ENCODE data around the gene SELENOV. TPM values are rescaled to one million over a fixed set of nuclear protein-coding genes. Genes with fewer than 3 reads are reported as not detected.

SELENOV gene, protein sequence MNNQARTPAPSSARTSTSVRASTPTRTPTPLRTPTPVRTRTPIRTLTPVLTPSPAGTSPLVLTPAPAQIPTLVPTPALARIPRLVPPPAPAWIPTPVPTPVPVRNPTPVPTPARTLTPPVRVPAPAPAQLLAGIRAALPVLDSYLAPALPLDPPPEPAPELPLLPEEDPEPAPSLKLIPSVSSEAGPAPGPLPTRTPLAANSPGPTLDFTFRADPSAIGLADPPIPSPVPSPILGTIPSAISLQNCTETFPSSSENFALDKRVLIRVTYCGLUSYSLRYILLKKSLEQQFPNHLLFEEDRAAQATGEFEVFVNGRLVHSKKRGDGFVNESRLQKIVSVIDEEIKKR
- total RNA-seq (0.13 TPM), polyA plus RNA-seq (ENCODE audit: insufficient read depth in 1 of 8, insufficient read length in 8 of 8, low replicate concordance in 1 of 8) (under 1 TPM in 5 of 8 donors, not detected in 3; 0.08 to 0.48 (median 0.40) TPM)
- long read RNA-seq, donor 1 = 0 reads
- long read RNA-seq, donor 2 = 0 reads
- long read RNA-seq, donor 3 = 0 reads
- long read RNA-seq, donor 4 = 0 reads
- long read RNA-seq, donor 5 = 0 reads
- long read RNA-seq, donor 6 = 0 reads
- long read RNA-seq, donor 7 = 0 reads
- long read RNA-seq, donor 8 = 0 reads
- long read RNA-seq, donor 9 = 0 reads
- long read RNA-seq, donor 10 = 0 reads
- long read RNA-seq, donor 11 = 0 reads

DNA sequence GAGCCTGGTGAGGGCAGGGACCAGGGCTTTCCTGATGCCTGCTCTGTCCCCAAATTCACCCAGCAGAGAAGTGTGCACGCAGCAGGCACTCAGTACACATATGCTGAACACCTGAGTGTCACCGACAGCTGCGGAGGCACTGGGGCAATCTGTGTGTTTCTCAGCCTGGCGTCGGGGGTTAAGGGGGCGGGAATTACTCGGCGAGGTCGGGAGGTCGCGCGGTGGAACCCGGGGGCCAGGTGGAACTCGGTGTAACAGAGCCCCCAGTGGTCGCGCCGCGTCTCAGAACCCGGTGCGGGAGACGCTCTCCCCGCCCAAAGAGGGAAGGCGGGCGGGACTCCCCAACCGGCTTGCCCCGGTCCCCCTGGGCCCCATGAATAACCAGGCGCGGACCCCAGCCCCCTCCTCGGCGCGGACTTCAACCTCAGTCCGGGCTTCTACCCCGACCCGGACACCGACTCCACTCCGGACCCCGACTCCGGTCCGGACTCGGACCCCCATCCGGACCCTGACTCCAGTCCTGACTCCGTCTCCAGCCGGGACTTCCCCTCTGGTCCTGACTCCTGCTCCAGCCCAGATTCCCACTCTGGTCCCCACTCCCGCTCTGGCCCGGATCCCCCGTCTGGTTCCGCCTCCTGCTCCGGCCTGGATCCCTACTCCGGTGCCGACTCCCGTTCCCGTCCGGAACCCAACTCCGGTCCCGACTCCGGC lies at the start of gene SELENOV:
Gene SELENOV (plus strand): TSS at position 300 of the 711 bp plus-strand sequence. CDS start 74 bp downstream, at position 374.
- under 1% methylated on average over 56 of the region's 56 CpGs for WGBS (ENCODE audit: insufficient coverage)
- H3K4me3 ChIP-seq (ENCODE audit: low read length) = peak within 1 kb of the TSS; percentile 41
- DNase-seq = peak; percentile 43

DNA sequence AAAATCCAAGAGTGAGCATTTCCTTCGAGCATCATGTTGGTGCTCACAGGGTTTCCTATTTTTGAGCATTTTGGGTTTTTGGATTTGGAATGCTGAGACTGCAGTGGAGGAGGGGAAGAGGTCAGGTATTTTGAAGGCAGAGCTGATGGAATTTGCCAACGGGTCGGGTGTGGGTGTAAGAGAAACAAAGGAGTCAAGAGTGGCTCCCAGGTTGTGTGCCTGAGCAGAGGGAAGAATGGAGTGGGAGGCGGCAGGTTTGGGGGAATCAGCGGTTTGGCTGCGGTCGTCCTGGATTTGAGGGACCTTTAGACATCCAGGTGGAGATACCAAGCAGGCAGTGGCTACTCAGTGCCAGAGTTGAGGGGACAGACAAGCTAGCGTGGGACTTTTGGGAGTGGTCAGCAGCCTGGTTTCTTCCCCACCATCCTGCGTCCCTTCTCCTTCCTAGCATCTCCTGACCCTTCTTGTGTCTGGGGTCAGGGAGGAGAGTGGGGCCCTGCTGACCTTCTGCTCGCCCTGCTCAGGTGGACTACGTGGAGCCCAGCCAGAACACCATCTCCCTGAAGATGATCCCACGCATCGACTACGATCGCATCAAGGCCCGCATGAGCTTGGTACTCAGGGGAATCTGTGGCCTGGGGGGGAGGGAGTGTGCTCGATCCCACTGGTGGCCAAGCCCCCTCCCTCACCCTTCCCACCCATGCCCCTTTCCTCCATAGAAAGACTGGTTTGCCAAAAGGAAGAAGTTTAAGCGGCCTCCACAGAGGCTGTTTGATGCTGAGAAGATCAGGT lies 48.8 kb upstream of the SELENOV start:
- no peaks in the 10 kb centered on the region for H3K9me3 ChIP-seq (replicated peaks; ENCODE audit: control insufficient read depth, low read depth, low read length)
- WGBS (ENCODE audit: insufficient coverage) = 89% methylated on average over 8 of the region's 18 CpGs
- H3K36me3 ChIP-seq (ENCODE audit: control insufficient read depth, insufficient read depth, low read length) = peaks cover 72% of the 10 kb centered on the region
- H3K4me3 ChIP-seq (ENCODE audit: low read length) = no peak overlapping the region
- no peak overlapping the region for H3K27ac ChIP-seq (ENCODE audit: low read length)
- no peak for DNase-seq
- H3K27me3 ChIP-seq (ENCODE audit: control insufficient read depth, insufficient read depth, low read length) = no peaks in the 10 kb centered on the region
- H3K4me1 ChIP-seq (ENCODE audit: control insufficient read depth, insufficient read depth, low read length) = no peaks in the 10 kb centered on the region

More for the DNA sequence above, at the start of gene SELENOV:
- Histone ChIP-seq H3K9me3 (replicated peaks; ENCODE audit: control insufficient read depth, low read depth, low read length) (no peaks in the 10 kb centered on the region), H3K27ac (ENCODE audit: low read length) (no peak within 1 kb of the TSS), H3K27me3 (ENCODE audit: control insufficient read depth, insufficient read depth, low read length) (peaks cover 72% of the 10 kb centered on the region), H3K36me3 (ENCODE audit: control insufficient read depth, insufficient read depth, low read length) (no peaks in the 10 kb centered on the region), H3K4me1 (ENCODE audit: control insufficient read depth, insufficient read depth, low read length) (peaks cover 13% of the 10 kb centered on the region)

DNA sequence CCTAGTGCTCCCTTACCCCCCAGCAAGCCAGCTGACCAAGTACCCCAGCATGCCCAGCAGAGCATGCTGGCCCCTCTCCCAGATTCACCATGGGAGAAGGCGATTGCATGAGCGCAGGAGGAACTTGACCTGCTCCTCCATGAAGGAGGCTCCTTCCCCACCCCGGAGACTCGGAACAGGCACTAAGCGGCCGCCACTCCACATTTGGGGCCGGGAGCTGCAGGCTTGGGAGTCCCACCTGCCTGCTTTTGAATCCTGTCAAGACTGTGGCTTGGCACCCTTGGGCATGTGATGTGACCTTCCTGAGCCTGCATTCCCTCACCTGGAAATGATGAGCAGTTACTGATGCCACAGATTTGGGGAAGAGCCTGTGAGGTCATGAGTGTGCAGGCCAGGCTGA lies 47.0 kb upstream of the SELENOV start:
- Histone ChIP-seq H3K27ac (ENCODE audit: low read length) (no peak overlapping the region), H3K9me3 (replicated peaks; ENCODE audit: control insufficient read depth, low read depth, low read length) (no peaks in the 10 kb centered on the region), H3K27me3 (ENCODE audit: control insufficient read depth, insufficient read depth, low read length) (no peaks in the 10 kb centered on the region), H3K4me1 (ENCODE audit: control insufficient read depth, insufficient read depth, low read length) (no peaks in the 10 kb centered on the region), H3K36me3 (ENCODE audit: control insufficient read depth, insufficient read depth, low read length) (peaks cover 86% of the 10 kb centered on the region), H3K4me3 (ENCODE audit: low read length) (no peak overlapping the region)
- no peak for DNase-seq
- no CpG with 5 or more reads among the region's 7 CpGs for WGBS (ENCODE audit: insufficient coverage)

DNA sequence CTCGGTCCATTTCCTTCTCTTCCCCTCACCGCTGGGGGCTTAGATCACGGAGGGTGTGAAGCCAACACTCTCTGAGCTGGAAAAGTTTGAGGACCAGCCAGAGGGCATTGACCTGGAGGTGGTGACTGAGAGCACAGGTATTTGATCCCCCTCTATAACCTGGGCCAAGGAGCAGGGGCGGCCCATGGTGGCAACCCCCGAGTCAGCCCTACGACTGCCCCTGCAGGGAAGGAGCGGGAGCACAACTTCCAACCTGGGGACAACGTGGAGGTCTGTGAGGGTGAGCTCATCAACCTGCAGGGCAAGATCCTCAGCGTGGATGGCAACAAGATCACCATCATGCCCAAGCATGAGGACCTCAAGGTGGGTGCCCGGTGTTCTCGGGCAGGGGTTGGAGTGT lies 45.9 kb upstream of the SELENOV start:
- Histone ChIP-seq H3K9me3 (replicated peaks; ENCODE audit: control insufficient read depth, low read depth, low read length) (no peaks in the 10 kb centered on the region), H3K4me3 (ENCODE audit: low read length) (no peak overlapping the region), H3K4me1 (ENCODE audit: control insufficient read depth, insufficient read depth, low read length) (no peaks in the 10 kb centered on the region), H3K27ac (ENCODE audit: low read length) (no peak overlapping the region), H3K36me3 (ENCODE audit: control insufficient read depth, insufficient read depth, low read length) (peaks cover 93% of the 10 kb centered on the region), H3K27me3 (ENCODE audit: control insufficient read depth, insufficient read depth, low read length) (no peaks in the 10 kb centered on the region)
- 92% methylated on average over 8 of the region's 11 CpGs for WGBS (ENCODE audit: insufficient coverage)
- DNase-seq = no peak

DNA sequence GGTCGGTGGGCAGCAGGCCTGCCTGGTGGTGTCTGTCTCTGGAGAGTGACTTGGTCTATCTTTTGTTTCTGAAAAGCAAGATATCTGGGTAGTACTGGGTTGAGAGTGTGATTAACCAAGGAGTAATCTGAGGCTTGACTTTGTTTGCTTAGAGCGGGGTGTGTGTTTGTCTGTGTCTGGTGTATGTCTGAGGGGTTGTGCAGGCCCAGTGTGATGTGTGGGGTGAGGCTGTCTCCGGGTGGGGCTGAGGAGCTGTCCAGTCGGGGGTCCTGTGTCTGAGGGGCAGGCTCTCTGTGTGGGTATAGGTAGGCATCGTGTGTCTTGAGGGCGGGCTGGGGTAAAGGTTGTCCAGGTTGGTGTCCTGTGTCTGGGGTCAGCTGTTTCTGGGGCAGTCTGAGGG lies 45.4 kb upstream of the SELENOV start:
- Histone ChIP-seq H3K4me1 (ENCODE audit: control insufficient read depth, insufficient read depth, low read length) (no peaks in the 10 kb centered on the region), H3K36me3 (ENCODE audit: control insufficient read depth, insufficient read depth, low read length) (peaks cover 94% of the 10 kb centered on the region), H3K27me3 (ENCODE audit: control insufficient read depth, insufficient read depth, low read length) (no peaks in the 10 kb centered on the region), H3K27ac (ENCODE audit: low read length) (no peak overlapping the region), H3K4me3 (ENCODE audit: low read length) (no peak overlapping the region), H3K9me3 (replicated peaks; ENCODE audit: control insufficient read depth, low read depth, low read length) (no peaks in the 10 kb centered on the region)
- no peak for DNase-seq
- WGBS (ENCODE audit: insufficient coverage) = 93% methylated on average over 6 of the region's 6 CpGs

DNA sequence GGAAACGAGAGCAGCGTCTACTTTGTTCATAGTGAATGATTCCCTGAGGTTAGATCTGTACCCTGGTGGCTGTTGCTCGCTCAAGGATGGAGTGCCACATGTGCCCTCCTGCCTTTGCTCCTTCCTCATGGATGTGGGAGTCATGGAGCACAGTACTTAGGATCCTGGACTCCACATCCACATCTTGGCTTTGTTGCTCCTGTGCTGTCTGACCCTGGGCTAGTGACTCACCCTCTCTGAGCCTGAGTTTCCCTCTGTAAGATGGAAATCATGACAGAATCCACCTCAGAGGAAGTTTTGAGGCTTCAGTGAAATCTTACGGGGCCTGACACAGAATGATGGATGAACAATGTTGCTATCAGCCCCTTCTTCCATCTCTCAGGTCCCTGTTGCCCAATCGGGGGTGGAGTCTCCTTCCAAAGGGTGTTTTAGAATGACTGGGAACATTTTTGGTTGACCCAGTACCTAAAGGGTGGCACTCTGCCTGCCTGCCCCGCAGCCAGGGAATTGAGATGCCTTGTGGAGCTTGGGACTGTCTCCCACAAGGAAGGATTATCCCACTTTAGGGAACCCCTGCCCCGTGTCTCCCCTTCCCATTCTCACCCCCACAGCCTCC lies 44.1 kb upstream of the SELENOV start:
- DNase-seq = no peak
- Histone ChIP-seq H3K4me3 (ENCODE audit: low read length) (no peak overlapping the region), H3K4me1 (ENCODE audit: control insufficient read depth, insufficient read depth, low read length) (no peaks in the 10 kb centered on the region), H3K9me3 (replicated peaks; ENCODE audit: control insufficient read depth, low read depth, low read length) (no peaks in the 10 kb centered on the region), H3K27me3 (ENCODE audit: control insufficient read depth, insufficient read depth, low read length) (no peaks in the 10 kb centered on the region), H3K36me3 (ENCODE audit: control insufficient read depth, insufficient read depth, low read length) (peaks cover 91% of the 10 kb centered on the region), H3K27ac (ENCODE audit: low read length) (no peak overlapping the region)
- WGBS (ENCODE audit: insufficient coverage) = 88% methylated on average over 1 of the region's 7 CpGs

DNA sequence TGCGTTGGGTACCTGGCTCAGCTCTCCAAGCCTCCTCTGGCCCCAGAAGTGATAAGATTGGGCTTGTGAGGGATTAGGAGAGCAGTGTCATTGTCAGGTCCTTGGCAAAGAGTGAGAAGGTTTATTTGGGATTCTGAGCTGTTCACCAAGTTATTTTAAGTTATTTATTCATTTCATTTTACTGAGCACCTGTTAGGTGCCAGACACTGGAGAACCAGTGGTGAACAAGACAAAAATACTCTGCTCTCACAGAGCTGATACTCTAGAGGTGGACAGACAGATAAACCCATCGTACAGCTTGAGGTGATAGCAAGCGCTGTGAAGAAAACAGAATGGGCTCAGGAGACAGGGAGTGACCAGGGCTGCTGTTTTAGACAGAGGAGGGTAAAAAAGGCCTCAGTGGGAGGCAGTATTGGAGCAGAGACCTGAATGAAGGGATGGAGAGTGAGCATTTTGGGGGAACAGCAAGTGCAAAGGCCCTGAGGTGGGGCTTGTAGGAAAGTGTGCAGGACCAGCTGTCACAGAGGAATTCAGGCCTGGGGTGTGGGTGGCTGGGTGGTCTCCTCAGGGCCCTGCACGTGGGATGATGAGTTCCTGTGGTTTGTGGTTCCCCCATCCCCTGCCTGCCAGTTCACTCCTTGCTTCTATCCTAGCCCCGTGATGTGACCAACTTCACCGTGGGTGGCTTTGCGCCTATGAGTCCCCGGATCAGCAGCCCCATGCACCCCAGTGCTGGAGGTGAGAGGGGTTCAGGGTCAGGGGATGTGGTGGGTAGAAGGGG lies 43.0 kb upstream of the SELENOV start:
- WGBS (ENCODE audit: insufficient coverage) = 96% methylated on average over 6 of the region's 8 CpGs
- Histone ChIP-seq H3K4me1 (ENCODE audit: control insufficient read depth, insufficient read depth, low read length) (no peaks in the 10 kb centered on the region), H3K36me3 (ENCODE audit: control insufficient read depth, insufficient read depth, low read length) (peaks cover 92% of the 10 kb centered on the region), H3K4me3 (ENCODE audit: low read length) (no peak overlapping the region), H3K27ac (ENCODE audit: low read length) (no peak overlapping the region), H3K9me3 (replicated peaks; ENCODE audit: control insufficient read depth, low read depth, low read length) (no peaks in the 10 kb centered on the region), H3K27me3 (ENCODE audit: control insufficient read depth, insufficient read depth, low read length) (no peaks in the 10 kb centered on the region)
- DNase-seq = no peak

DNA sequence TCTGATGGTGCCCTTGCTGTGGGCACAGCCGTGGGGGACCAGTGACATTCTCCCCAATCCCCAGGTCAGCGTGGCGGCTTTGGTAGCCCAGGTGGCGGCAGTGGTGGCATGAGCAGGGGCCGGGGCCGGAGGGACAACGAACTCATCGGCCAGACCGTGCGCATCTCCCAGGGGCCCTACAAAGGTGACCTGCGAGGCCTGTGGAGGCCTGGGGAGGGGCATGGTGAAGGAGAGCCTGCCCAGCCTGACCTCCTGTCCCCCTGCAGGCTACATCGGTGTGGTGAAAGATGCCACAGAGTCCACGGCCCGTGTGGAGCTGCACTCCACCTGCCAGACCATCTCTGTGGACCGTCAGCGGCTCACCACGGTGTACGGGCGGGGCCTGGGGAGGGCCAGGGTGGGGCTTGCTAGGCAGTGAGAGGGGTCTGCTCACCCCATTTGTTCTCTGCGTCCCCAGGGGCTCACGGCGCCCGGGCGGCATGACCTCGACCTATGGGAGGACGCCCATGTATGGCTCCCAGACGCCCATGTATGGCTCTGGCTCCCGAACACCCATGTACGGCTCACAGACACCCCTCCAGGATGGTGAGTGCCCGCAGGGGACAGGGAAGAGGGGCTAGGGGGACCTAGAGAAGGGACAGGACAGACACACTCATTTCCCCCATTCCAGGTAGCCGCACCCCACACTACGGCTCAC lies 42.0 kb upstream of the SELENOV start:
- WGBS (ENCODE audit: insufficient coverage) = 87% methylated on average over 16 of the region's 32 CpGs
- DNase-seq = no peak
- H3K27me3 ChIP-seq (ENCODE audit: control insufficient read depth, insufficient read depth, low read length) = no peaks in the 10 kb centered on the region
- no peak overlapping the region for H3K27ac ChIP-seq (ENCODE audit: low read length)
- no peaks in the 10 kb centered on the region for H3K4me1 ChIP-seq (ENCODE audit: control insufficient read depth, insufficient read depth, low read length)
- no peak overlapping the region for H3K4me3 ChIP-seq (ENCODE audit: low read length)
- H3K36me3 ChIP-seq (ENCODE audit: control insufficient read depth, insufficient read depth, low read length) = peaks cover 87% of the 10 kb centered on the region
- H3K9me3 ChIP-seq (replicated peaks; ENCODE audit: control insufficient read depth, low read depth, low read length) = no peaks in the 10 kb centered on the region
